ENCODE results near the gene NAA30.
"Not testable (repeated sequence)": the region's sequence is repeated elsewhere in the genome, so short reads cannot be mapped to it uniquely, and the experiment has no call there.

The NAA30 gene

GRCh38 chr14:57390037-57390805 is at the start of gene NAA30:
Gene NAA30, plus strand, starts transcription at chr14:57390586. Its CDS starts 372 bp downstream, at chr14:57390958.
- peak; percentile 97 for DNase-seq

- DNase-seq: not testable (repeated sequence)
These were observed 46.7 kb upstream of the NAA30 start for GRCh38 chr14:57343545-57344297.

- DNase-seq: no peak
These were observed 45.3 kb upstream of the NAA30 start for GRCh38 chr14:57345106-57345505.

GRCh38 chr14:57346741-57347140 is 43.6 kb upstream of the NAA30 start:
- DNase-seq: no peak

GRCh38 chr14:57352396-57353170 is 37.8 kb upstream of the NAA30 start:
- no peak for DNase-seq

DNA sequence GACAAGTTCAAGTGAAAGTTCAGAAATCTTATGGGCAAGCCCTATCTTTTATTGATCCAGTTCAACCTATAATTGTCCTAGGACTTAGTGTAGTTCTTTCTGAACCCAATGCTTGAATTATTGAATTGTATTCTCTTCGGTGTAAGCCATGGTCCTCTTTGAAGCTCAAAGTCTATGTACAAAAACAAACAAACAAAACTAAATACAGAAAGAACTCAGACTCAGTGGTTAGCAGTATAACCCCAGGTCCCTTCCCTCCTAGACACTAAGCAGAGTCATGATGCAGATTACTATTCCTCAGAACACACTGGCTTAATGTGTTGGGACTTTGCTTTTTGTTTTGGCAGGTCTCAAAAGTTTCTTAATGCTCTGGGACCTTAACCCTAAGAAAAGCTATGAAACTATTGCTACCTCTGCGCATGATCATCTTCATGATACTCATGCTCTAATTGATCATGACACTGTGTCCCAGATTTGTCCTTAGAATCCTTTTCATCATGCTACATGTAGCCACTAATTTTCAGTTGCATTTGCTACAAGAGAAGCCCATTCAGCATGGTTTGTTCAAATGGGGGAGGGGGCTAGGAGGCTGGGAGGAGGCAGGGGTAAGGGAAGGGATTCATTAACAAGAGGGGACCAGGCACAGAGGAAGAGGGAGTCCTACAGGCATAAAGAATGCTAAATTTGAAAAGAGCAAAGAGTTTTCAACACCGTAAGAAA is 35.1 kb upstream of the NAA30 start:
- DNase-seq: no peak

- no peak for DNase-seq
These were observed 28.0 kb upstream of the NAA30 start for GRCh38 chr14:57362361-57362760.

DNA sequence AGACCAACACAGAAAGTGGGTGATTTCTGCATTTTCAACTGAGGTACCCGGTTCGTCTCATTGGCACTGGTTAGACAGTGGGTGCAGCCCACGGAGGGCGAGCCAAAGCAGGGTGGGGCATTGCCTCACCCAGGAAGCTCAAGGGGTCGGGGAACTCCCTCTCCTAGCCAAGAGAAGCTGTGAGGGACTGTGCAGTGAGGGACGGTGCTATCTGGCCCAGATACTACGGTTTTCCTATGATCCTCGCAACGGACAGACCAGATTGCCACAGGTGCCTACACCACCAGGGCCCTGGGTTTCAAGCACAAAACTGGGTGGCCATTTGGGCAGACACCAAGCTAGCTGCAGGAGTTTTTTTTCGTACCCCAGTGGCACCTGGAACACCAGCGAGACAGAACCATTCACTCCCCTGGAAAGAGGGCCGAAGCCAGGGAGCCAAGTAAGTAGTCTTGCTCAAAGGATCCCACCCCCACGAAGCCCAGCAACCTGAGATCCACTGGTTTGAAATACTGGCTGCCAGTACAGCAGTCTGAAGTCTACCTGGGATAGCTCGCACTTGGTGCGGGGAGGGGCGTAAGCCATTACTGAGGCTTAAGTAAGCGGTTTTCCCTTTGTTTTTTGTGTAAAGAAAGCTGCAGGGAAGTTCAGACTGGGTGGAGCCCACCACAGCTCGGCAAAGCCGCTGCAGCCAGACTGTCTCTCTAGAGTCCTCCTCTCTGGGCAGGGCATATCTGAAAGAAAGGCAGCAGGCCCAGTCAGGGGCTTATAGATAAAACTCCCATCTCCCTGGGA is 25.5 kb upstream of the NAA30 start:
- no peak for DNase-seq

DNA sequence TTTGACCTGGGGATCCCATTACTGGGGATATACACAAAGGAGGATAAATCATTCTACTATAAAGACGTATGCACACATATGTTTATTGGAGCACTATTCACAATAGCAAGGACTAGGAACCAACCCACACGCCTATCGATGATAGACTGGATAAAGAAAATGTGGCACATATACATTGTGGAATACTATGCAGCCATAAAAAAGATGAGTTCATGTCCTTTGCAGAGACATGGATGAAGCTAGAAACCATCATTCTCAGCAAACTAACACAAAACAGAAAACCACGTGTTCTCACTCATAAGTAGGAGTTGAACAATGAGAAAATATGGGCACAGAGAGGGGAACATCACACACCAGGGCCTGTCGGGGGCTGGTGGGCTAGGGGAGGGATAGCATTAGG is 20.2 kb upstream of the NAA30 start:
- not testable (repeated sequence) for DNase-seq

GRCh38 chr14:57371013-57371412 is 19.4 kb upstream of the NAA30 start:
- no peak for DNase-seq

DNA sequence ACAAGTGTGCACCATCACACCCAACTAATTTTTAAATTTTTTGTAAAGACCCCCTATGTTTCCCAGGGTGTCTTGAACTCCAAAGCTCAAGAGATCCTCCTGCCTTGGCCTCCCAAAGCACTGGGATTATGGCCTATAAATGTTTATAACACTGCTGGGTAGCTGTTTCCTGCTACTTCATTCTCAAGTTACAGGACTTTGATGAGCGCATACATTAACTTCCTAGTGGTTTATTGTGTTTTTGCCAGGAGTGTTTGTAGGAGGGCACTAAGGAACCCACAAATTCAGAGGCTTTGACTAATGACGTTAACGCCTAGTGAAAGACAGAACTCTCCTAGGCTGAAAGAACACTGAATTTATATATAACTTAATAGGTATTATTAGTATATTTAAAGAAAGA is 15.2 kb upstream of the NAA30 start:
- DNase-seq: no peak

- DNase-seq: no peak
These were observed 11.7 kb upstream of the NAA30 start for GRCh38 chr14:57378661-57379060.

- DNase-seq: no peak
These were observed 9.5 kb upstream of the NAA30 start for GRCh38 chr14:57380935-57381334.

- no peak for DNase-seq
These were observed 8.1 kb upstream of the NAA30 start for GRCh38 chr14:57382283-57382682.

GRCh38 chr14:57383125-57383745 is 7.2 kb upstream of the NAA30 start:
- no peak for DNase-seq

- no peak for DNase-seq
These were observed 2.3 kb upstream of the NAA30 start for GRCh38 chr14:57388067-57388466.

DNA sequence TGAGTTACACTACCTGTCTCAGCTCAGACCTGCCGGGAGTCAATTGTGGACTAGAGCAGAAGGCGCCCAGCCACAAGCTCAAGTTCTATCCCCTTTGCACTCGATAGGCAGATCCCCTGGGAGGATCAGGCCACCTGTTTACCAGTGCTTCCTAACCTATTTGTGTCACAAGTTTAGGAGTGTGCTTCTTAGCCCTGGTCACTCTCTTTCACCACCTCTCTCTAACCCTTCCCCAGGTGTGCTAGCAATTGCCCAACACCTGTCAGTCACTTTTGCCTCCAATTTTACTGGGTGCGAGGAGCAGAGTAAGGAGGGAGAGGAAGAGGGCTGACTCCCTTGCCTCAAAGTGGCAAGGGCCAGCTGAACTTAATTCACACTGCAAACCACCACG is 745 bp upstream of the NAA30 start:
- no peak for DNase-seq

- DNase-seq: peak; percentile 80
These were observed 575 bp downstream of the NAA30 start for GRCh38 chr14:57390806-57391516.

GRCh38 chr14:57391517-57392195 is 1.3 kb downstream of the NAA30 start:
- DNase-seq: no peak

DNA sequence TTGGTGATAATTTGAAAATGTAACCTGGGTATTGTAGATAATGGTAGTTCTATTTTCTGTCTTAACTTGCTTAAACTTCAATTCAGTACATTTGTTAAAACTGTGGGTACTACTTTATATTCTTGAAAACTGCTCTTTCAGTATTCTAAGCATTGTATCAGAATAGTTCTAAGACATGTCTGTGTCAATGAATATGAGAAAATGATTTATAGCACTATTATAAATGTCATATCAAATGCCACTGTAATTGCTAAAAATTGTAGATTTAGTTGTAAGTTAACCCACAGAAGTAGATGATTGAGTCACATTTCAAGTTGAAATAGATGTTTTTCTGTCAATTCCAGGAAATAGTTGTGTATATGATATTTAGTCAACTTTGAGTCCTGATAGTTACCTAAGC is 2.4 kb downstream of the NAA30 start:
- DNase-seq: no peak

All from activated effector memory CD4-positive, alpha-beta T cell treated with anti-CD3 and anti-CD28 coated beads, Interleukin-2, amount 50 U/mL, for 16 hours (primary cell).